ENCODE data around the gene TBL1Y. TPM values are rescaled to one million over a fixed set of nuclear protein-coding genes. Genes with fewer than 3 reads are reported as not detected.

The TBL1Y gene
- total RNA-seq, 1 donor from 2014 or later = not detected

DNA sequence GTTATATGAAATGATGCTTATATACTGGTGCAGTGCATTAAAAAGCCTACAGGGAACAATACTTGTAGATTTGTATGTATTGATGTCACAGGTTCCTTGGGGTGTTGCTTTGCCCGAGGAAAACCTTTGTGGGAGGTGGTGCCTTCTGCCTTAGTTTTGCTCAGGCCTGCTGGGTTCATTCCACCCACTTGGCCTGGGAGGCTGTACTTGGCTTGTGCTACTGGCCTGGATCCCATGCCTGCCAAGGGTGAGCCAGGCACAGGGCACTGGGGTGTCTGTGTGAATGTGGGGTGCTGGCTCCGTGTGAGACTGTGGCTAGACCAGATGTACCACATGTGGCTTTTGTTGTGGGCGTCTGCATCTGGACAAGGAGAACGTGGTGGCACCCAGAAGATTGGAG is 17.8 kb downstream of the TBL1Y start:
- TF ChIP-seq, protein P1, sequence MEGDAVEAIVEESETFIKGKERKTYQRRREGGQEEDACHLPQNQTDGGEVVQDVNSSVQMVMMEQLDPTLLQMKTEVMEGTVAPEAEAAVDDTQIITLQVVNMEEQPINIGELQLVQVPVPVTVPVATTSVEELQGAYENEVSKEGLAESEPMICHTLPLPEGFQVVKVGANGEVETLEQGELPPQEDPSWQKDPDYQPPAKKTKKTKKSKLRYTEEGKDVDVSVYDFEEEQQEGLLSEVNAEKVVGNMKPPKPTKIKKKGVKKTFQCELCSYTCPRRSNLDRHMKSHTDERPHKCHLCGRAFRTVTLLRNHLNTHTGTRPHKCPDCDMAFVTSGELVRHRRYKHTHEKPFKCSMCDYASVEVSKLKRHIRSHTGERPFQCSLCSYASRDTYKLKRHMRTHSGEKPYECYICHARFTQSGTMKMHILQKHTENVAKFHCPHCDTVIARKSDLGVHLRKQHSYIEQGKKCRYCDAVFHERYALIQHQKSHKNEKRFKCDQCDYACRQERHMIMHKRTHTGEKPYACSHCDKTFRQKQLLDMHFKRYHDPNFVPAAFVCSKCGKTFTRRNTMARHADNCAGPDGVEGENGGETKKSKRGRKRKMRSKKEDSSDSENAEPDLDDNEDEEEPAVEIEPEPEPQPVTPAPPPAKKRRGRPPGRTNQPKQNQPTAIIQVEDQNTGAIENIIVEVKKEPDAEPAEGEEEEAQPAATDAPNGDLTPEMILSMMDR (IDR thresholded peaks at IDR 0.05; ENCODE audit: unreplicated experiment) = no peak
- Mint-ChIP-seq H3K4me1 (ENCODE audit: low read depth) (no peaks in the 10 kb centered on the region), H3K9me3 (ENCODE audit: low read depth) (no peaks in the 10 kb centered on the region), H3K27me3 (no peaks in the 10 kb centered on the region), H3K36me3 (ENCODE audit: insufficient read depth) (no peaks in the 10 kb centered on the region), H3K4me3 (ENCODE audit: low read depth) (no peak overlapping the region), H3K27ac (no peak overlapping the region)
- no peak for DNase-seq (ENCODE audit: low spot score, unreplicated experiment)

GRCh38 chrY:6929237-6929636 is 18.7 kb downstream of the TBL1Y start:
- Mint-ChIP-seq H3K9me3 (ENCODE audit: low read depth) (no peaks in the 10 kb centered on the region), H3K36me3 (ENCODE audit: insufficient read depth) (no peaks in the 10 kb centered on the region), H3K27me3 (no peaks in the 10 kb centered on the region), H3K4me3 (ENCODE audit: low read depth) (no peak overlapping the region), H3K4me1 (ENCODE audit: low read depth) (no peaks in the 10 kb centered on the region), H3K27ac (no peak overlapping the region)
- DNase-seq (ENCODE audit: low spot score, unreplicated experiment) = no peak
- TF ChIP-seq, protein P1 (IDR thresholded peaks at IDR 0.05; ENCODE audit: unreplicated experiment) = no peak

- no peak for DNase-seq (ENCODE audit: low spot score, unreplicated experiment)
- Mint-ChIP-seq H3K27ac (no peak overlapping the region), H3K9me3 (ENCODE audit: low read depth) (no peaks in the 10 kb centered on the region), H3K36me3 (ENCODE audit: insufficient read depth) (no peaks in the 10 kb centered on the region), H3K4me1 (ENCODE audit: low read depth) (no peaks in the 10 kb centered on the region), H3K27me3 (no peaks in the 10 kb centered on the region), H3K4me3 (ENCODE audit: low read depth) (no peak overlapping the region)
- TF ChIP-seq, protein P1 (IDR thresholded peaks at IDR 0.05; ENCODE audit: unreplicated experiment) = no peak
These were observed 21.4 kb downstream of the TBL1Y start for GRCh38 chrY:6931779-6932396.

DNA sequence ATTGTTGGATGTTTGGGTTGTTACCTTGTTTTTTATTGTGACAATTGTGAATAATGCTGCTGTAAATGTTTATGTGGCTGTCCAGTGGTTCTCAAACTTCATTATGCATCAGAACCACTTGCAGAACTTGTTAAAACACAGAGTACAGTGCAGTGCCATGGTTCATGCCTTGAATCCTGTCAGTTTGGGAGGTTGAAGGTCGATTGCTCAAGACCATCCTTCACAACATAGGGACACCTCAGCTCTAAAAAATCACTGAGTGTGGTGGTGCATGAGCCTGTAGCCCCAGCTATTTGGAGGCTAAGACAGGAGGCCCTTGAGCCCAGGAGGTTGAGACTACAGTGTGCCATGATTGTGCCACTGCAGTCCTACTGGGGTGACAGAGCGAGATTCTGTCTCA is 25.0 kb downstream of the TBL1Y start:
- Mint-ChIP-seq H3K4me1 (ENCODE audit: low read depth) (no peaks in the 10 kb centered on the region), H3K36me3 (ENCODE audit: insufficient read depth) (no peaks in the 10 kb centered on the region), H3K9me3 (ENCODE audit: low read depth) (no peaks in the 10 kb centered on the region), H3K4me3 (ENCODE audit: low read depth) (no peak overlapping the region), H3K27ac (no peak overlapping the region), H3K27me3 (no peaks in the 10 kb centered on the region)
- TF ChIP-seq, protein P1 (IDR thresholded peaks at IDR 0.05; ENCODE audit: unreplicated experiment) = no peak
- no peak for DNase-seq (ENCODE audit: low spot score, unreplicated experiment)

GRCh38 chrY:6947695-6948094 is 37.2 kb downstream of the TBL1Y start:
- Mint-ChIP-seq H3K27ac (no peak overlapping the region), H3K9me3 (ENCODE audit: low read depth) (no peaks in the 10 kb centered on the region), H3K4me3 (ENCODE audit: low read depth) (no peak overlapping the region), H3K27me3 (no peaks in the 10 kb centered on the region), H3K36me3 (ENCODE audit: insufficient read depth) (no peaks in the 10 kb centered on the region), H3K4me1 (ENCODE audit: low read depth) (no peaks in the 10 kb centered on the region)
- no peak for DNase-seq (ENCODE audit: low spot score, unreplicated experiment)
- TF ChIP-seq, protein P1 (IDR thresholded peaks at IDR 0.05; ENCODE audit: unreplicated experiment) = no peak

All from progenitor cell of endocrine pancreas (in vitro differentiated cells).